Natural killer cell treated with Interleukin-12 subunit alpha and Interleukin-12 subunit beta and Interleukin-15 and Interleukin-18, amount 100 ng/mL, for 72 hours (primary cell): ENCODE measurements around the gene SLC25A17. TPM values are rescaled to one million over a fixed set of nuclear protein-coding genes. Genes with fewer than 3 reads are reported as not detected.
A peak's percentile ranks its signal among the peaks of the same experiment; 100 is the strongest.
"Not testable (repeated sequence)": the region's sequence is repeated elsewhere in the genome, so short reads cannot be mapped to it uniquely, and the experiment has no call there.

Experiments used
- ATAC-seq, 2 donors: fragments of 150-1000 bp; cut with Tn5 transposase in 1 of 2; sonication (Bioruptor Pico), chemical (Tn5 transposase) in 1 of 2; 2 replicates each; pipeline ENCODE4 v1.10.0; 2021
- DNase-seq: peaks from one replicate; pipeline ENCODE4 v3.0.0; 2022; ENCODE audit warnings: low spot score
- H3K27ac Mint-ChIP-seq, 2 donors: 1 replicate in 1 of 2; 2 replicates in 1 of 2; pipeline ENCODE4 v1.8.0; 2022; ENCODE audit warnings: mixed read lengths in 2 of 2, mild to moderate bottlenecking in 1 of 2, moderate library complexity in 1 of 2
- H3K27me3 Mint-ChIP-seq, 2 donors: 1 replicate in 1 of 2; 2 replicates in 1 of 2; pipeline ENCODE4 v1.8.0; 2022; ENCODE audit warnings: mixed read lengths in 2 of 2
- H3K36me3 Mint-ChIP-seq: one replicate; pipeline ENCODE4 v1.8.0; 2022; ENCODE audit warnings: mixed read lengths
- H3K4me1 Mint-ChIP-seq, 2 donors: 1 replicate in 1 of 2; 2 replicates in 1 of 2; pipeline ENCODE4 v1.8.0; 2022; ENCODE audit warnings: low read depth in 2 of 2, mixed read lengths in 2 of 2, mild to moderate bottlenecking in 1 of 2
- H3K4me3 Mint-ChIP-seq: one replicate; pipeline ENCODE4 v1.8.0; 2022; ENCODE audit warnings: mixed read lengths
- H3K9me3 Mint-ChIP-seq: 2 replicates; pipeline ENCODE4 v1.8.0; 2022; ENCODE audit warnings: mixed read lengths
- total RNA-seq, 2 donors: library from RNA; stranded (reverse); gene quantifications; one replicate each; pipeline ENCODE4 v1.2.3, GENCODE V29; 2022

Gene SLC25A17
- 10 to 100 TPM; 31.0 to 39.1 TPM for total RNA-seq

GRCh38 chr22:40818747-40819598, at the start of gene SLC25A17:
SLC25A17 (minus strand) TSS chr22:40819346; CDS start chr22:40819248, 98 bp downstream.
- DNase-seq (peak; percentile 92), ATAC-seq (peak; percentile 95 to 97)
- H3K36me3 Mint-ChIP-seq, result no peaks in the 10 kb centered on the region
- peak within 1 kb of the TSS; percentile 63 to 96 for H3K27ac Mint-ChIP-seq
- no peaks in the 10 kb centered on the region for H3K27me3 Mint-ChIP-seq
- peaks cover 31 to 35% of the 10 kb centered on the region in 2 donors for H3K4me1 Mint-ChIP-seq
- no peaks in the 10 kb centered on the region for H3K9me3 Mint-ChIP-seq
- H3K4me3 Mint-ChIP-seq, result peak within 1 kb of the TSS; percentile 88

DNA sequence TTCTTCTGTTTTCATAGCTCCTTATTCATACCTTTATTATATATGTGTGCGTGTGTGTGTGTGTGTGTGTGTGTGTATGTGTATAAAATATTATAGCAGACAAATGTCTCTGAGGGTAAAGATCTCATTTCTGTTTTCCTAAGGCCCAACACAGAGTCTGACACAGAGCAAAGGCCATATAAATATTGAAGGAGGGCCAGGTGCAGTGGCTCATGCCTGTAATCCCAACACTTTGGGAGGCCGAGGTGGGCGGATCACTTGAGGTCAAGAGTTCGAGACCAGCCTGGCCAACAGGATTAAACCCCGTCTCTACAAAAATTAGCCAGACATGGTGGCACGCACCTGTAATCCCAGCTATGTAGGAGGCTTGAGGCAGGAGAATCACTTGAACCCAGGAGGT, 49.2 kb upstream of the SLC25A17 start:
- ATAC-seq, H3K27ac Mint-ChIP-seq, H3K9me3 Mint-ChIP-seq, DNase-seq, H3K27me3 Mint-ChIP-seq, H3K4me3 Mint-ChIP-seq, H3K36me3 Mint-ChIP-seq, H3K4me1 Mint-ChIP-seq: not testable (repeated sequence)

- no peaks in the 10 kb centered on the region for H3K27me3 Mint-ChIP-seq
- H3K36me3 Mint-ChIP-seq, result peaks cover 6% of the 10 kb centered on the region
These were observed 48.0 kb upstream of the SLC25A17 start for GRCh38 chr22:40867109-40867508.

GRCh38 chr22:40862537-40862936, 43.4 kb upstream of the SLC25A17 start:
- Mint-ChIP-seq H3K4me3 (no peak overlapping the region), H3K4me1 (peaks cover 0 to 5% of the 10 kb centered on the region in 2 donors), H3K27me3 (no peaks in the 10 kb centered on the region), H3K36me3 (peaks cover 9% of the 10 kb centered on the region), H3K27ac (no peak overlapping the region), H3K9me3 (no peaks in the 10 kb centered on the region)
- DNase-seq (no peak), ATAC-seq (no peak)

More at GRCh38 chr22:40867109-40867508, 48.0 kb upstream of the SLC25A17 start:
- H3K9me3 Mint-ChIP-seq, result no peaks in the 10 kb centered on the region
- peaks cover 0 to 2% of the 10 kb centered on the region in 2 donors for H3K4me1 Mint-ChIP-seq
- DNase-seq, result no peak
- H3K27ac Mint-ChIP-seq, result no peak overlapping the region
- ATAC-seq, result no peak
- H3K4me3 Mint-ChIP-seq, result no peak overlapping the region

DNA sequence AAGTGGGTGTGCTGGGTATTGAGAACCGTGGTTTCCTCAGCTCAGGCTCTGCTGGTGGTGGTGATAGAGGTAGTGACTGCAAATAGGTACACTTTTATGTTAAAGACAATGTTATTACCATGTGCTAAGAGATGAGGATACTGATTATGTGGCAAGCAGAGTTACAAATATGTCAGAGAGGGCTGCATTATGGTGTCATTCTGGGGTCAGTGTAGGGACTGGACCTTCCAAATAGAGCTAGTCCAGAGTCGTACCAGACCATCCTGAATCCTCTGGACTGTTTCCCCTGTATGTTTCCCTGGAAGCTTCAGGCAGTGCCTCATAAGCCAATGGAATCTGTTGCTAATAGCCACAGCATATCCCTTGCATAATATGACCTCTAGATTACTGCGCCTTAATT, 42.9 kb upstream of the SLC25A17 start, which contains the start of gene DNAJB7:
TSS of gene DNAJB7 (minus strand) at position 101 of the 400 bp plus-strand sequence. CDS start 119 bp downstream, outside the sequence.
- Mint-ChIP-seq H3K36me3 (peaks cover 9% of the 10 kb centered on the region), H3K27ac (peak within 1 kb of the TSS in 1 of 2 donors; percentile 6), H3K4me1 (peaks cover 0 to 10% of the 10 kb centered on the region in 2 donors), H3K4me3 (no peak within 1 kb of the TSS), H3K9me3 (no peaks in the 10 kb centered on the region), H3K27me3 (no peaks in the 10 kb centered on the region)
- DNase-seq (no peak), ATAC-seq (no peak)

GRCh38 chr22:40857309-40857855, 38.2 kb upstream of the SLC25A17 start:
- H3K4me1 Mint-ChIP-seq, result peaks cover 16 to 23% of the 10 kb centered on the region in 2 donors
- ATAC-seq, result no peak
- peak overlapping the region; percentile 95 for H3K4me3 Mint-ChIP-seq
- H3K9me3 Mint-ChIP-seq, result no peaks in the 10 kb centered on the region
- DNase-seq, result no peak
- H3K27ac Mint-ChIP-seq, result peak overlapping the region; percentile 99
- peaks cover 9% of the 10 kb centered on the region for H3K36me3 Mint-ChIP-seq
- H3K27me3 Mint-ChIP-seq, result no peaks in the 10 kb centered on the region

DNA sequence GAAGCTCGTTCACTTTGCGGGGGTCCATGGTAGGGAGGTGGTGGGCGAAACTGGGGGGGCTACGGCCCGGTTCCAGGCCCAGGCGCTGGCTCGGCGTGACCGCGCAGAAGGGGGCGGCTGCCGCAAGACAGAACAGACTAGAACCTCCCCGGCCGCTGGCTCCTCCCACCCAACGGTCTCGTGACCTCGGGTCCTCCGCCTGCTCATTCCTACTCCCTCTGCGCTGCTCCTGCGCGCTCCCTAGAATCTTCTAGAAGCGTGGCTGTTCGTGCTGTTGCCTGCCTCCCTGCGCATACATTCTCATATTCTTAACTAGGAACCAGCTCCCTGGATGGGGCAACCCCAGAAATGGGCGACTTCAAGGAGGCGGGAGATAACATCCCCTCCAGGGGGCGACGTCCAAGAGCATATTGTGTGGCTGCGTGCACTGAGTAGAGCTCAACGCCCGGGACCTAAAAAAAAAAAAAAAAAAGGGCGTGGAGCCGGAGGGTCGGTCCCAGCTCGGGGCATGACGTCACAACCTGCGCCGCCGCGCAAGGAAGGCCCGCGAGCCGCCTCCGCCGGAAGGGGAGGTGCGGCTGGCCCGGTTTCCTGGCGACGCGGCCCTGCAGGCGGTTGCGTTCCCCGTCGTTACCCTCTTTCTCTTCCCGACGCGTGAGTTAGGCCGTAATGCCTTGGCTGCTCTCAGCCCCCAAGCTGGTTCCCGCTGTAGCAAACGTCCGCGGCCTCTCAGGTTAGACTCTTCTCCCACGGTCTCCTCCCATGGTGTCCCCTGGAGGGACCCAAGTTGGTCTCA, 37.6 kb upstream of the SLC25A17 start, which contains the start of the genes ST13 and XPNPEP3:
TSS of gene ST13 (minus strand) at position 127 of the 796 bp plus-strand sequence. CDS start at position 28, 99 bp downstream.
TSS of gene XPNPEP3 (plus strand) at position 636 of the 796 bp plus-strand sequence. CDS start at position 670, 34 bp downstream.
- Mint-ChIP-seq H3K4me3 (peak within 1 kb of the TSS; percentile 95), H3K27me3 (no peaks in the 10 kb centered on the region), H3K9me3 (no peaks in the 10 kb centered on the region), H3K27ac (peak within 1 kb of the TSS; percentile 99), H3K36me3 (peaks cover 9% of the 10 kb centered on the region), H3K4me1 (peaks cover 16 to 23% of the 10 kb centered on the region in 2 donors)
- DNase-seq (peak; percentile 98), ATAC-seq (peak; percentile 96)

DNA sequence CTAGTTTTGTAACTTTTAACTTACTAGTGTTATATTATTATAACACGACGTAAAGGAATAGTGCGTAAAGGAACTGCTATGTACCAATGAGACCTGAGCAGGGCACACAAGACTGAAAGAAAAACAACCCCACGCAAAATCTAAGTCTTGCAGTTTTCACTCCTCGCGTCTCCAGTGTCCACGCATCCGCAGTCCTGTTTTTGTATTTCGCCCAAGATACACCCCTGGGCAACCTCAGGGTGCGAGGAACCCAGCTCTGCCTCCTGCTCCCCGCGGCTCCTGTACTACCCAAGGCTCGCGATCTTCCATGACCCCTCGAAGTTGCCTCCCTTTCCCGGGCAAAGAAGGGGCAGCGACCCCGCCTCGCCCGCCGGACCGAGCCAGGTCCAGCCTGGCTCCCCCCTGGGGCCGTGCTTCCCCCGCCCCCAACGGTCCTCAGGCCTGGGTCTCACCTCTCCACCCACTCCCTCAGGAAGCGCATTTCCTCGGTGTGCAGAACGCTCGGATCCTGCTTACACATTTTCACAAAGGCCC, 36.9 kb upstream of the SLC25A17 start:
- Mint-ChIP-seq H3K27ac (peak overlapping the region; percentile 99), H3K4me3 (peak overlapping the region; percentile 95), H3K4me1 (peaks cover 20 to 28% of the 10 kb centered on the region in 2 donors), H3K27me3 (no peaks in the 10 kb centered on the region), H3K9me3 (no peaks in the 10 kb centered on the region), H3K36me3 (peaks cover 4% of the 10 kb centered on the region)
- ATAC-seq, result peak; percentile 46 to 55
- peak; percentile 63 for DNase-seq

GRCh38 chr22:40855071-40855978, 36.2 kb upstream of the SLC25A17 start:
- H3K27ac Mint-ChIP-seq, result peak overlapping the region; percentile 99
- H3K27me3 Mint-ChIP-seq, result no peaks in the 10 kb centered on the region
- H3K4me3 Mint-ChIP-seq, result peak overlapping the region; percentile 95
- peaks cover 20 to 31% of the 10 kb centered on the region in 2 donors for H3K4me1 Mint-ChIP-seq
- ATAC-seq (no peak), DNase-seq (no peak)
- H3K9me3 Mint-ChIP-seq, result no peaks in the 10 kb centered on the region
- no peaks in the 10 kb centered on the region for H3K36me3 Mint-ChIP-seq

DNA sequence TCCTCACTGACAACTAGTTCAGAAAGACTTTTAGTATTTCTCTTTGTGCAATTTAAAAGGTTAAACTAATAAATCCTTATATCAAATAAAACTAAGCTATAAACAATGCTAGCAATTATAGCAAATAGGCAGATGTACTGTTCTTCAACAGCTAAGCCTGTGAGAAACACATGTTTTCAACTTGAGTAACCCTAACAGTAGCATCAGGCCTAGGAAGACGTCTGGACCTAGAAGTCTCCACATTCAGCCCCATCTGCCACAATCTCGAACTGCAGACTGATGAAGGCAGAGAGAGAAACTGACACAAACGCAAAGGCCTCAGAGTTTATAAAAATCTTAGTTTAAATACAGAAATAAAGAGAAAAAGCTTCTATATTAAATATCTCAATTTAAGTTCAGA, 34.8 kb upstream of the SLC25A17 start:
- Mint-ChIP-seq H3K9me3 (no peaks in the 10 kb centered on the region), H3K4me3 (peak overlapping the region; percentile 5), H3K27ac (peak overlapping the region in 1 of 2 donors; percentile 99), H3K36me3 (no peaks in the 10 kb centered on the region), H3K4me1 (peaks cover 20 to 33% of the 10 kb centered on the region in 2 donors), H3K27me3 (no peaks in the 10 kb centered on the region)
- DNase-seq (no peak), ATAC-seq (no peak)

- Mint-ChIP-seq H3K4me3 (peak overlapping the region; percentile 5), H3K4me1 (peaks cover 20 to 33% of the 10 kb centered on the region in 2 donors), H3K27ac (peak overlapping the region in 1 of 2 donors; percentile 99), H3K9me3 (no peaks in the 10 kb centered on the region), H3K36me3 (no peaks in the 10 kb centered on the region), H3K27me3 (no peaks in the 10 kb centered on the region)
- DNase-seq (no peak), ATAC-seq (no peak)
These were observed 34.2 kb upstream of the SLC25A17 start for GRCh38 chr22:40853333-40853732.

- H3K36me3 Mint-ChIP-seq, result peaks cover 16% of the 10 kb centered on the region
- H3K4me1 Mint-ChIP-seq, result peaks cover 10 to 11% of the 10 kb centered on the region in 2 donors
- H3K4me3 Mint-ChIP-seq, H3K27me3 Mint-ChIP-seq, ATAC-seq, H3K9me3 Mint-ChIP-seq, DNase-seq, H3K27ac Mint-ChIP-seq: not testable (repeated sequence)
These were observed 26.7 kb upstream of the SLC25A17 start for GRCh38 chr22:40845816-40846215.
